ENCODE results near the gene PRKCD. TPM values are rescaled to one million over a fixed set of nuclear protein-coding genes. Genes with fewer than 3 reads are reported as not detected.
A peak's percentile ranks its signal among the peaks of the same experiment; 100 is the strongest.

Gene PRKCD
- total RNA-seq, 8 experiments from 2014 or later, result 0.49 to 8.0 (median 1.9) TPM

DNA sequence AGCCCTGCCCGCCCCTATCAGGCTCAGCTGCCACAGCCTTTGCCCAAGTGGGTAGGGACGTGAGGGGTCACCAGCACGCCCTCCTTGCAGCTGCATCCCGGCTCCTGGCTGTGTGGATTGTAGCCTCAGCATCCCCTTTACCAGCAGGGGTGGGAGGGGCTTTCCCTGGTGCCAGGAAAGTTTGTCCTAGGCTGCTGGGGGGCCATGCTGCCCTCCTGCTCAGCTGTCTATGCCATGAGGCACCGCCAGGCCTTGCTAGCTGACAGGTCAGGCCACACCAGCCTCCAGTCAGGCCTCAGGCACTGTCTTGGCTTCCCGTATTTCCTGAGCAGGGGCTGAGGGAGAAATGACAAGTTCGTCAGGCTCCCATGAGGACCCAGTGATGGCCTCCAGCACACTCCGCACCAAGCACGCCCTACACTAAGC is 62.5 kb downstream of the PRKCD start:
- in situ Hi-C loops (cut with MboI; ENCODE audit: low pct_unique_long_range_greater_than_20kb in 2 of 9, low sequenced_read_pairs in 9 of 9, unreplicated experiment in 9 of 9), result no loop called here
- Histone ChIP-seq H3K4me1 (replicated peaks in 1 of 2) (no peaks in the 10 kb centered on the region), H3K27ac (no peak overlapping the region), H3K4me3 (no peak overlapping the region)
- ATAC-seq (replicated peaks in 6 of 8), result no peak
- 60 to 100% methylated on average over 1 of the region's 9 CpGs; no CpG with 5 or more reads in 8 of the 10 experiments for WGBS, 10 experiments

DNA sequence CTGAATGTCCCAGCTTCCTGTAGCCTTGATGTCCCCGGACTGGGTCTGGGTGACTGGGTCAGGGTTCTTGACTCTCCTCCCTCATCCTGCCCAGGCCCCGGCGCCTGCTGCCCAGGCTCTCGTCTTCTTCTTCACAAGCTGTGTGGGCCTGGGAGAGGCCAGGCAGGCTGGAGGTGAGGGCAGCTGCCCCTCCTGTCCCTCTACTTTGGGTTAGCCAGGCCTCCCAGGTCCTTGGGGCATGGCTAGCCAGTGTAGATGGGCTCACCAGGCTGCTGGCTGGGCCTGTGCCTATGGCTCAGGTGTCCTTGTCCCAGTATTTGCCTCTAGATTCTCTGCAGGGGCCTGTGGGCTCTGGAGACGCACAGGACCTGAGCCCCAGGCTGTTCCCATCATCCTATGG is 63.0 kb downstream of the PRKCD start:
- no peaks in the 10 kb centered on the region for H3K4me1 ChIP-seq (replicated peaks in 1 of 2)
- no peak overlapping the region for H3K4me3 ChIP-seq
- in situ Hi-C loops (cut with MboI; ENCODE audit: low pct_unique_long_range_greater_than_20kb in 2 of 9, low sequenced_read_pairs in 9 of 9, unreplicated experiment in 9 of 9), result no loop called here
- WGBS, 10 experiments, result no CpG with 5 or more reads among the region's 5 CpGs
- ATAC-seq (replicated peaks in 6 of 8), result no peak
- H3K27ac ChIP-seq, result no peak overlapping the region

DNA sequence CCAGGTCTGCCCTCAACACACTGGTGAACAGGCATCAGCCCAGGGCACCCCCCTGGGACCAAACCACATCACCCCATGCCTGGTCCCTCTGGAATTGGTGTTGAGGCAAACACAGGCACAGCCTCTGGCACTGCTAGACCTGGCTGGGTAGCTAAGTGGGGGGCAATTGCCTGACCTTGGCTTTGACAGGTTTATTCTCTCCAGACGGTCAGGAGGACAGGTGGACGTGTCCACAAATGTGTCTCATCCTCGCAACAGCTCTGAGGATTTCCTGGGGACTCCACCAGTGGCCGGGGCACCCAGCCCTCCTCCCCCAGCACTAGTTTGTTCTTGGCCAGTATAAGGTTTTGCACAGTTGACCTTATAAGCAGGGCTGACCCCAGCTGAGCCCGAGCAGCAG is 63.5 kb downstream of the PRKCD start:
- 70 to 100% (median 95%) methylated on average over 1 to 4 of the region's 5 CpGs; no CpG with 5 or more reads in 3 of the 10 experiments for WGBS, 10 experiments
- ATAC-seq (replicated peaks in 6 of 8), result no peak
- no peak overlapping the region for H3K4me3 ChIP-seq
- in situ Hi-C loops (cut with MboI; ENCODE audit: low pct_unique_long_range_greater_than_20kb in 2 of 9, low sequenced_read_pairs in 9 of 9, unreplicated experiment in 9 of 9), result no loop called here
- H3K4me1 ChIP-seq (replicated peaks in 1 of 2), result no peaks in the 10 kb centered on the region
- no peak overlapping the region for H3K27ac ChIP-seq

DNA sequence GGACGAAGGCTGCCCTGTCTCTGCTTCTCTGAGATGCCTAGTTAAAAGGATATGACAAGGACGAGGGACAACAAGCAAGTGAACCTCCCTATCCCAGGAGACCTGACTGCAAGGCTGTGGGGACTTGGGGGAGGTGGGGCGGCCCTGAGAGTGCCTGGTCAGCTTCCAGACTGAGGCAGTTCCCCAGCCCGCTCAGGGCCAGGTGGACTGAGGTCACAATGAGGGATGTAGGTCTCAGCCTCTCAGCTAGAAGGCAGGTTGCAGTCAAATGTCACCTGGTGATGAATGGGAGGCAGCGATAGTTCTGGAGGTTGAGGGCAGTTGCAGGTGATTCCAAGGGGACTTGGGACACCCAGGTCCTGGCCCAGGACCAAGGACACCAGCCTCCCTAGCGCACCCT is 64.2 kb downstream of the PRKCD start:
- no peak for ATAC-seq (replicated peaks in 6 of 8)
- no peak overlapping the region for H3K4me3 ChIP-seq
- H3K4me1 ChIP-seq (replicated peaks in 1 of 2), result no peaks in the 10 kb centered on the region
- in situ Hi-C loops (cut with MboI; ENCODE audit: low pct_unique_long_range_greater_than_20kb in 2 of 9, low sequenced_read_pairs in 9 of 9, unreplicated experiment in 9 of 9), result no loop called here
- 80 to 100% (median 94%) methylated on average over 1 to 5 of the region's 6 CpGs; no CpG with 5 or more reads in 4 of the 10 experiments for WGBS, 10 experiments
- H3K27ac ChIP-seq, result no peak overlapping the region

DNA sequence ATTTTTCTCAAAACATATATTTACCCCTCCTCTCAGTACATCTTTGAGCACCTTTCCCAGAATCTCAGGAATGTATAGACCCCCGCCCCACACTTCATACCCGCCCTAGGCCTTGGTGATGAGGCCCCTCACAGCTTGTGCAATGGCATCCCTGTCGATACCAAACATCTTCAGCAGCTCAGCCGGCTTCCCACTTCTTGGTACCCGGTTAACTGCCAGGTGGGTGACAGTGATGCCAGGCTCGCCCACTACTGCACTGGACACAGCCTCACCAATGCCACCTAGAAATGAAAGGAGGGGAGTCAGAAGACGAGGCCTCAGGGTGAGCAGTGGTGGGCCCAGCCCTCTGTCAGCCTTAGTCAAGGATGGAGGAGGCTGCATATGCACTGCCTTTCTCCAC is 64.6 kb downstream of the PRKCD start:
- Histone ChIP-seq H3K4me3 (no peak overlapping the region), H3K27ac (no peak overlapping the region), H3K4me1 (replicated peaks in 1 of 2) (no peaks in the 10 kb centered on the region)
- no peak for ATAC-seq (replicated peaks in 6 of 8)
- WGBS, 10 experiments, result 72 to 100% (median 93%) methylated on average over 1 to 3 of the region's 7 CpGs; no CpG with 5 or more reads in 4 of the 10 experiments
- in situ Hi-C loops (cut with MboI; ENCODE audit: low pct_unique_long_range_greater_than_20kb in 2 of 9, low sequenced_read_pairs in 9 of 9, unreplicated experiment in 9 of 9), result no loop called here

DNA sequence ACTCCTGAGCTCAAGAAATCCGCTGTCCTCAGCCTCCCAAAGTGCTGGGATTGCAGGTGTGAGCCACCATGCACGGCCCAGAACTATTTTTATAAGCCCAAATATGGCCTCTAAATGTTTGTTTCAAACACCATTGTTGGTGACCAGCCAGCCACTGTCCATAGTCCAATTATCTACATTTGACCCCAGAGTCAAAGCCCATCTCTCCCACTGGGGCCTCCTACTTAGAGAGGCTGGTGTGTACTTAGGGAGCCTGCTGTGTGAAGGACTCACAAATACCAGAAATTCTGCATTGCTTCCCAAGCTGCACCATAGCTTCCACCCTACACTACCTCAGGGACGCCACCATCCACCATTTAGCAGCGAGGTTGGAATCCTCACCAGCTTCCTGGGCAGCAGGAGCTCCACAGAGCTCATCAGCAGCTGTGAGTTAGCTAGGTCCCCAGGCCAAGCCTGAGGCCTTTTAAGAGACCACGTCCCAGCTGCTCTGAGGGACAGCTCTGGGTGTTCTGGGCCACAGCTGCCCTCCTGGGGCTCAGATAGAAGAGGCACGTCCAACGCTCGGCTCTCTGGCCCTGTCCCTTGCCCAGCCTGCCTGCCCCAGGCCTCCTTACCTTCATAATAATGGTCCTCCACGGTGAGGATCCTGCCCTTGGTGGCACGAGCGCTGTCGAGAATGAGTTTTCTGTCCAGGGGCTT is 65.3 kb downstream of the PRKCD start:
- 0 to 100% (median 86%) methylated on average over 1 to 6 of the region's 12 CpGs; no CpG with 5 or more reads in 4 of the 10 experiments for WGBS, 10 experiments
- no peak for ATAC-seq (replicated peaks in 6 of 8)
- in situ Hi-C loops (cut with MboI; ENCODE audit: low pct_unique_long_range_greater_than_20kb in 2 of 9, low sequenced_read_pairs in 9 of 9, unreplicated experiment in 9 of 9), result no loop called here
- Histone ChIP-seq H3K4me1 (replicated peaks in 1 of 2) (no peaks in the 10 kb centered on the region), H3K4me3 (no peak overlapping the region), H3K27ac (no peak overlapping the region)

DNA sequence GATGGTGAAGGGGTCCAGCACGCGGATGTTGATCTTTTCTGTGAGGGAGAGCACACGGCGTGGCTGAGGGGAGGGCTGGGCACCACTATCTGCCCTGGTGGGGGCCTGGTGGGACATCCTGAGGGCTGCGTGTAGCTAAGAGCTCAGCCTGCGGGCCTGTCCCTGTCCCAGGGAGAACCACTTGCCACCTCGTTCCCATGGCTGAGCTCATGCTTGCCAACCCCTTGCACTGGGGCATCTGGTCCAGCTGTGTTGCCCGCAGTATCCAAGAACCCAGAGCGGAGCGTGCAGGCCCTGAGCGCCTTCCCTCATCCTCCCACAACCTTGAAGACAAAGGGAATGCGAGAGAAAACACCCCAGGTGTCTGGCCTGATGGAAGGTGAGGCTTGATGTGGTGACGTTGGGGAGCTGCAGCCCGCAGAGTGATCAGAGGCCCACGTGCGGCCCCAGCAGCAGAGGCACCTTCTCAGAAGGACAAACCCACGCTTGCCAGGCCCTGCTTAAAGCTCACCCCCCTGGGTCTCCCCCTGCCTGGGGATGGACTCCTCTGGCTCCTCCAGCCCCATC is 65.9 kb downstream of the PRKCD start:
- Histone ChIP-seq H3K4me3 (no peak overlapping the region), H3K4me1 (replicated peaks in 1 of 2) (no peaks in the 10 kb centered on the region), H3K27ac (no peak overlapping the region)
- 100% methylated on average over 3 of the region's 17 CpGs; no CpG with 5 or more reads in 9 of the 10 experiments for WGBS, 10 experiments
- ATAC-seq (replicated peaks in 6 of 8), result no peak
- in situ Hi-C loops (cut with MboI; ENCODE audit: low pct_unique_long_range_greater_than_20kb in 2 of 9, low sequenced_read_pairs in 9 of 9, unreplicated experiment in 9 of 9), result no loop called here

DNA sequence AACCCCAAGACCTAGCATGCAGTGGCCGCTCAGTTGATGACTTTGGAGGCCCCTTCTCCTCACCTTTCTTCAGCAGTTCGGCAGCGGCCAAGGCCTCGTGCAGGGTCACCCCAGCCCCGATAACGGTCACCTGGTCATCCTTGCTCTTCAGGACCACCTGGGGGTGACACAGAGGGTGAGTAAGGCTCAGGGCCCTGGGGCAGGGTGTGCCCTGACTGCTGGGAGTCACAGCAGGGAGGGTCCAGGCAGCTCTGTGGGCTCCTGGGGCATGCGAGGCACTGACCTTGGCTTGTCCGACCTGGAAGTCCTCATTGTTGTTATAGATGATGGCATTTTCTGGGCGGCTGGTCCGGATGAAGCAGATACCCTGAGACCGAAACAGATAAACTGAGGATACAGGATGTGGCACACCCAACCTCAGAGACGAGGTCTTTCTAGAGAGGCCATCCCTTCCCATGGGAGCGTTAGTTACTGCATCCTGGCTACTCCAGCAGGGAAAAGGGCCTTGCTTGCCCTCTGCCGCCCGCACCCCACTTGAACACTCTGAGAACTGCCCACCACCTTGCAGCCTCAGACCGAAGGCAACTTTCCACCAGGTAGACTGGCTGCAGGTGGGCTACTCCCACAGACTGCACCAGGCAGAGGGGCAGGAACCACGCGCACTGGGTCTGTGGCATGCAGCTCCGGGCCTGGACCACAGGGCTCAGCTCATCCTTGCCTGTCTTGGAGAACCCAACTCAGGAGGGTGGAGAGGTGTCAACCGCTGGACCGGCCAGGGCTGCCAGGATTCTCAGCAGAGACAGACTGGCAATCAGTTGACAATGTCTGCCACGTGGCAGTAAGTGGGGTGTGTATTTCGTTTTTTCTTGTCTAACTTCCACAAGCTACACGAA is 67.2 kb downstream of the PRKCD start:
- H3K4me3 ChIP-seq, result no peak overlapping the region
- in situ Hi-C loops (cut with MboI; ENCODE audit: low pct_unique_long_range_greater_than_20kb in 2 of 9, low sequenced_read_pairs in 9 of 9, unreplicated experiment in 9 of 9), result no loop called here
- no peak overlapping the region for H3K27ac ChIP-seq
- no peak for ATAC-seq (replicated peaks in 6 of 8)
- WGBS, 10 experiments, result 21 to 100% (median 90%) methylated on average over 2 to 11 of the region's 24 CpGs; no CpG with 5 or more reads in 6 of the 10 experiments
- H3K4me1 ChIP-seq (replicated peaks in 1 of 2), result no peaks in the 10 kb centered on the region

DNA sequence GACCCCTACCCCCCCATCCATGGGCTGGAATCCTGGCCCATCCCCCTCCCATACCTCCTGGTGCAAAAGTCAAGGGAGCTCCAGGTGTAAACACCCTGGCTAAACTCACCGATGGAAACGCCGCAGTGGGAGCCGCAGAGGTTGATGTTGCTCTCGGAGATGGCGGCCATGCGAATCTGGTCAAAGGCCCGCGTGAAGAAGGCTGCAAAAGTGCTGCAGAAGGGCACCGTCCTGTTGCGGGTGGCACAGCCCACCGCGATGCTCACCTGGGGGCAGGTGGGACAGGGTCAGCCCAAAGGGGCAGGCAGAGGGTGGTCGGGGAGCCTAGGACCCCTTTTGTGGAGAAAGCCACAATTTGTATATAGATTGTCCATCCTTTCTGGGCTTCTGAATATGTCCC is 68.2 kb downstream of the PRKCD start:
- Histone ChIP-seq H3K4me3 (no peak overlapping the region), H3K4me1 (replicated peaks in 1 of 2) (no peaks in the 10 kb centered on the region), H3K27ac (no peak overlapping the region)
- WGBS, 10 experiments, result 100% methylated on average over 1 to 2 of the region's 14 CpGs; no CpG with 5 or more reads in 8 of the 10 experiments
- in situ Hi-C loops (cut with MboI; ENCODE audit: low pct_unique_long_range_greater_than_20kb in 2 of 9, low sequenced_read_pairs in 9 of 9, unreplicated experiment in 9 of 9), result no loop called here
- no peak for ATAC-seq (replicated peaks in 6 of 8)

DNA sequence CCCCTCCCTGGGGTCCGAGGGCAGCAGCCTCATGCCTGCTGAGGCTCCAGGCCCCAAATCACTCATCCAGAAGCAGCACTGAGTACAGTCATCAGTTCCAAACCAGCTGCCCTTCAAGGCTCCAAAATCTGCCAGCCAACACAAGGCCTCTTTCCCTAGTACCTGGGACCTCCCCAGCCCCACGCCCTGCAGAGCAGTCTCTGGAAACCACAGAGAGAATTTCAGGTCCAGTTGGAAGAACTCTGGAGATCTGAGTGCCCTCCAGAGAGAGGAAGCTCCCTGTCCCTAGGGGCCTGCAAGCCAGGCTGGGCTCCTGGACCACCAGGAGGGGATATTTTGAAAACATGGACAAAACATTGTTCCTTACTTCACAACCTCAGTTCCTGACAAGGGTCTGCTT is 68.6 kb downstream of the PRKCD start:
- Histone ChIP-seq H3K4me3 (no peak overlapping the region), H3K27ac (no peak overlapping the region), H3K4me1 (replicated peaks in 1 of 2) (no peaks in the 10 kb centered on the region)
- no peak for ATAC-seq (replicated peaks in 6 of 8)
- WGBS, 10 experiments, result 83 to 100% methylated on average over 1 to 2 of the region's 2 CpGs; no CpG with 5 or more reads in 8 of the 10 experiments
- in situ Hi-C loops (cut with MboI; ENCODE audit: low pct_unique_long_range_greater_than_20kb in 2 of 9, low sequenced_read_pairs in 9 of 9, unreplicated experiment in 9 of 9), result no loop called here

DNA sequence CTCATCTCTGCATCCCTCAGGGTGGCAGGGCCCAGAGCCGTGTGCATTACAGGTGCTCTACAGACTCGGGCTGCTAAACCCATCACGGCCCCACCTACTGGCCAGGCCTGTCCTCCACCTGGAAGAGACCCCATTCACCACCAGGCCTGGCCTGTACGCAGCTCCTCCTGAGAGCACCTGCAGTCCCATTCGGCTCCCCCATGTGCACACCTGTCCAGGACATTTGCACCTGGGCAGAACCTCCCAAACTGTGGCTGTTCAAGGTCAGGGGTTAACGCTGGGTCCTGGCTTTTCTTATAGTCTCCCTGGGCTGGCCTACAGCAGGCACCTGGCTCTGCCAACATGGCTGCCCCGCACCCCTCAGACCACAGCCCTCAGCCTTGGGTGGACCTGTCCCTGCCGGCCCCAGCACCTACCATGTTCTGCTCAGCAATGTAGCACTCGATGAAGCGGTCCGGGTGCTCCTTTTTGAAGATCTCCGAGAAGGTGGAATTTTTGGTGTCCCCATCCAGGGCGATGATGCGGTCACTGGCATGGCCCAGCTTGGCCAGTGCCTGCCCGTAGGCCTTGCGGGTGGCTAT is 69.1 kb downstream of the PRKCD start:
- Histone ChIP-seq H3K4me3 (no peak overlapping the region), H3K27ac (no peak overlapping the region), H3K4me1 (replicated peaks in 1 of 2) (no peaks in the 10 kb centered on the region)
- in situ Hi-C loops (cut with MboI; ENCODE audit: low pct_unique_long_range_greater_than_20kb in 2 of 9, low sequenced_read_pairs in 9 of 9, unreplicated experiment in 9 of 9), result no loop called here
- WGBS, 10 experiments, result 74 to 97% (median 96%) methylated on average over 5 to 13 of the region's 16 CpGs; no CpG with 5 or more reads in 7 of the 10 experiments
- ATAC-seq (replicated peaks in 6 of 8), result peak in 1 of 8 experiments; percentile 7

DNA sequence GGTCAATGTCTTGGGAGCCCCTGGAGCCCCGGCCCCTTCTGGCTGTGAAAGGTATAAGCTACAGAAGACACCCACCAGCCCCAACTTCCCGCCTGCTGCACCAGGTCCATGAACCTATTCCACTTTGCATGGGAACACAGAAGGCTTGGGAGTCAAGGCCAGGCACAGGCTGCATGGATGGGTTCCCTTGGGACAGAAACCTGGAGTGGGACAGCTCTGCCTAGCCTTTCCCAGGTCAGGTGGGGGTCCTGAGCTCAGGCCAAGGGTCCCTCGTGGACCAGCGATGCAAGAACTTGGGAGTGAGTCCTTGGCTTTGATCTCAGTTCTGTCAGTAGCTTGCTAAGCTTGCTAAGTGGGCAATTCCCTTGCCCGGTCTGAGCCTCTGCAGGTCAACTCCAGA is 69.8 kb downstream of the PRKCD start:
- no peak for ATAC-seq (replicated peaks in 6 of 8)
- 80 to 100% (median 92%) methylated on average over 1 to 2 of the region's 5 CpGs; no CpG with 5 or more reads in 7 of the 10 experiments for WGBS, 10 experiments
- H3K4me3 ChIP-seq, result no peak overlapping the region
- no peaks in the 10 kb centered on the region for H3K4me1 ChIP-seq (replicated peaks in 1 of 2)
- in situ Hi-C loops (cut with MboI; ENCODE audit: low pct_unique_long_range_greater_than_20kb in 2 of 9, low sequenced_read_pairs in 9 of 9, unreplicated experiment in 9 of 9), result no loop called here
- no peak overlapping the region for H3K27ac ChIP-seq

Measured in motor neuron (in vitro differentiated cells).